DMS79 treated with DMSO at 0.1 percent for 48 hours (cell line): Measurements from ENCODE around the gene SLC23A3.

Source experiments
- DNase-seq: peaks from one replicate; lab custom pipeline; 2025; lab: John Stamatoyannopoulos, UW

Gene SLC23A3

GRCh38 chr2:219142329-219142728, 27.5 kb downstream of the SLC23A3 start:
- no peak for DNase-seq

- no peak for DNase-seq
Measured at GRCh38 chr2:219140722-219141121, 29.1 kb downstream of the SLC23A3 start.

GRCh38 chr2:219133976-219134375, 35.9 kb downstream of the SLC23A3 start:
- no peak for DNase-seq

GRCh38 chr2:219131744-219132143, 38.1 kb downstream of the SLC23A3 start:
- no peak for DNase-seq

- DNase-seq, result no peak
Measured at GRCh38 chr2:219131327-219131726, 38.5 kb downstream of the SLC23A3 start.

GRCh38 chr2:219129589-219129988, 40.2 kb downstream of the SLC23A3 start:
- no peak for DNase-seq

GRCh38 chr2:219128396-219128795, 41.4 kb downstream of the SLC23A3 start:
- no peak for DNase-seq

- DNase-seq, result no peak
Measured at GRCh38 chr2:219127037-219127635, 42.7 kb downstream of the SLC23A3 start.

GRCh38 chr2:219126555-219126954, 43.3 kb downstream of the SLC23A3 start:
- no peak for DNase-seq

GRCh38 chr2:219125886-219126270, 44.0 kb downstream of the SLC23A3 start:
- no peak for DNase-seq

- no peak for DNase-seq
Measured at GRCh38 chr2:219125225-219125885, 44.5 kb downstream of the SLC23A3 start.

GRCh38 chr2:219124381-219125110, 45.3 kb downstream of the SLC23A3 start:
- no peak for DNase-seq

GRCh38 chr2:219123356-219124135, 46.3 kb downstream of the SLC23A3 start:
- DNase-seq, result no peak

- no peak for DNase-seq
Measured at GRCh38 chr2:219122202-219122980, 47.4 kb downstream of the SLC23A3 start.

GRCh38 chr2:219120082-219120481, 49.7 kb downstream of the SLC23A3 start:
- no peak for DNase-seq

GRCh38 chr2:219119422-219120043, 50.3 kb downstream of the SLC23A3 start:
- DNase-seq, result peak; percentile 33

GRCh38 chr2:219118504-219118903, 51.3 kb downstream of the SLC23A3 start:
- no peak for DNase-seq

GRCh38 chr2:219116776-219117646, 52.8 kb downstream of the SLC23A3 start:
- no peak for DNase-seq

- DNase-seq, result no peak
Measured at GRCh38 chr2:219112651-219113338, 57.0 kb downstream of the SLC23A3 start.

- DNase-seq, result no peak
Measured at GRCh38 chr2:219112062-219112406, 57.8 kb downstream of the SLC23A3 start.
